OCI-LY3 (cell line): Measurements from ENCODE around the gene IQSEC1.

Experiments used
- CTCF ChIP-seq: fragments of 200-600, 300-600 bp; sonication (generic); IDR thresholded peaks from 2 replicates; pipeline ENCODE4 v1.5.1; 2014; ENCODE audit warnings: antibody characterized with exemption, low read length, low read depth
- EZH2phosphoT487 ChIP-seq: fragments of 200-600 bp; shearing (Covaris generic); IDR thresholded peaks from 2 replicates; pipeline ENCODE4 v1.6.1; 2018; ENCODE audit warnings: antibody characterized with exemption, mixed run types, low read depth

DNA sequence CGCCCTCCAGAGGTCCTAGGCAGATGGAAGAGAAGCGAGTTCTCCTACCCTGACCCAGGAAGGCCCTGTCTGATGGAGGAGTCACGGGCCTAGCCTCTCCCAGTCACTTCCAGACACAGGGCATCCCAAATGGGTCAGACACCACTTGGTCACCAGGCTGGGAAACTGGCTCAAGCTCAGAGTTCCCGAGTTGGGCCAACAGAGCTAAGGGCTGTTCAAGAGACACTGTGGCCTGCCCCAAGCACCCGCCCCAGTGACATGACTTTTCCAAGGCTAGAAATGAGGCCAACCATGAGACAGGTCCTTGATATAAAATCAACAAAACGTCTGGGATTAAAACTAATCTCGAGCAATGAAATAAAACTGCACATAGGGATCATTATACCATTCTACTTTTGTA lies 113.8 kb downstream of the IQSEC1 start:
- TF ChIP-seq CTCF = no peak
- no peak for TF ChIP-seq EZH2phosphoT487
